T-cell (primary cell): ENCODE results near the gene KANSL1. TPM values are rescaled to one million over a fixed set of nuclear protein-coding genes. Genes with fewer than 3 reads are reported as not detected.

ENCODE experiments used
- ATAC-seq, 4 experiments: fragments of 200-7000 bp in 3 of 4; fragments of 150-1000 bp in 1 of 4; cut with Tn5 transposase; replicated peaks in 1 of 4; 1 replicate in 3 of 4; 2 replicates in 1 of 4; pipeline ENCODE4 v1.10.0; 2021; ENCODE audit warnings: moderate library complexity in 3 of 4, mild to moderate bottlenecking in 2 of 4, moderate number of reproducible peaks in 1 of 4
- CTCF ChIA-PET, 2 donors: fragments of 300-600 bp; sonication (Branson Sonifier 250); formaldehyde crosslinking; loops; one replicate each; lab custom pipeline; 2022; ENCODE audit warnings: antibody characterized with exemption in 2 of 2; lab: Charles Lee
- POLR2A ChIA-PET, 2 donors: fragments of 300-600 bp; sonication (Branson Sonifier 250); formaldehyde crosslinking; loops; one replicate each; lab custom pipeline; 2022; ENCODE audit warnings: antibody characterized with exemption in 2 of 2; lab: Charles Lee
- DNase-seq, 35 experiments: peaks; one replicate each; pipeline versions ENCODE4 v3.0.0 to v3.0.0-alpha.2; 2013 to 2023
- H3K27ac ChIP-seq: one replicate; pipeline ENCODE4 v1.5.1; 2013; ENCODE audit warnings: low read length
- H3K27me3 ChIP-seq, 2 experiments: replicated peaks in 1 of 2; 1 replicate in 1 of 2; 2 replicates in 1 of 2; pipeline versions ENCODE4 v1.6.1 to v1.7.0; 2013; ENCODE audit warnings: low read length in 1 of 2, mixed read lengths in 1 of 2; ENCODE audit not compliant: control insufficient read depth in 2 of 2, insufficient read depth in 2 of 2; ENCODE audit errors: extremely low read depth in 1 of 2
- H3K36me3 ChIP-seq, 2 donors: 1 replicate in 1 of 2; 2 replicates in 1 of 2; pipeline versions ENCODE4 v1.6.1 to v1.7.0; 2013; ENCODE audit warnings: low read length in 1 of 2; ENCODE audit not compliant: control insufficient read depth in 2 of 2, insufficient read depth in 1 of 2; ENCODE audit errors: extremely low read depth in 1 of 2
- H3K4me1 ChIP-seq, 2 experiments: 1 replicate in 1 of 2; 2 replicates in 1 of 2; pipeline versions ENCODE4 v1.6.1 to v1.7.0; 2013; ENCODE audit warnings: low read length in 2 of 2, mixed read lengths in 1 of 2; ENCODE audit not compliant: insufficient read depth in 2 of 2, control insufficient read depth in 1 of 2; ENCODE audit errors: extremely low read depth in 1 of 2
- H3K4me3 ChIP-seq, 2 donors: 1 replicate in 1 of 2; 2 replicates in 1 of 2; pipeline versions ENCODE4 v1.5.1 to v1.7.0; 2013; ENCODE audit warnings: mild to moderate bottlenecking in 2 of 2, low read length in 1 of 2, moderate library complexity in 1 of 2; ENCODE audit not compliant: control insufficient read depth in 1 of 2; ENCODE audit errors: extremely low read depth in 1 of 2
- H3K9me3 ChIP-seq: 2 replicates; pipeline ENCODE4 v1.7.0; 2013
- H3K27ac Mint-ChIP-seq, 2 donors: one replicate each; pipeline ENCODE4 v1.8.0; 2020 to 2021; ENCODE audit warnings: mild to moderate bottlenecking in 2 of 2, mixed read lengths in 2 of 2
- H3K27me3 Mint-ChIP-seq, 2 donors: one replicate each; pipeline ENCODE4 v1.8.0; 2021 to 2022; ENCODE audit warnings: mixed read lengths in 2 of 2
- H3K36me3 Mint-ChIP-seq: one replicate; pipeline ENCODE4 v1.8.0; 2021; ENCODE audit warnings: mixed read lengths
- H3K4me1 Mint-ChIP-seq, 3 donors: one replicate each; pipeline ENCODE4 v1.8.0; 2020 to 2022; ENCODE audit warnings: mixed read lengths in 3 of 3, mild to moderate bottlenecking in 1 of 3
- H3K4me3 Mint-ChIP-seq, 3 donors: one replicate each; pipeline ENCODE4 v1.8.0; 2020 to 2022; ENCODE audit warnings: mild to moderate bottlenecking in 3 of 3, mixed read lengths in 3 of 3, moderate library complexity in 3 of 3
- H3K9me3 Mint-ChIP-seq, 3 donors: one replicate each; pipeline ENCODE4 v1.8.0; 2020 to 2022; ENCODE audit warnings: mixed read lengths in 3 of 3
- WGBS: methylation state at CpG from one replicate; pipeline ENCODE4 v1.1.5; 2013; ENCODE audit warnings: missing lambda C conversion rate; ENCODE audit not compliant: insufficient coverage; 5-methylcytosine and 5-hydroxymethylcytosine counted together
- total RNA-seq, 35 experiments: library from RNA in 6 of 35; stranded (reverse) in 6 of 35; fragments of 120-200 nt in 1 of 35; gene quantifications; one replicate each; pipeline versions ENCODE4 v1.2.1 to v1.2.4 and lab custom pipeline; 2013 to 2026

Gene KANSL1
- total RNA-seq, 5 donors from 2014 or later (not counting 1 experiment from before 2014, with no cell fraction given): 113 to 301 (median 160) TPM

- no peaks in the 10 kb centered on the region for H3K27me3 ChIP-seq
- Mint-ChIP-seq H3K4me1 (peaks cover 91 to 97% (median 94%) of the 10 kb centered on the region in 3 donors), H3K9me3 (no peaks in the 10 kb centered on the region), H3K27ac (no peak overlapping the region), H3K4me3 (peak overlapping the region in 1 of 3 donors; percentile 28), H3K36me3 (peaks cover 8% of the 10 kb centered on the region), H3K27me3 (no peaks in the 10 kb centered on the region)
- H3K4me1 ChIP-seq: peaks cover 52 to 66% of the 10 kb centered on the region in 2 experiments
- POLR2A ChIA-PET: interaction anchor here in 1 of 2 donors (0.6 to 0.8 kb wide), 4 partner anchors 10 to 51 kb away, joined by 3 to 5 read pairs (median 3); no protein-coding TSS in a partner anchor
- DNase-seq (no peak), ATAC-seq (no peak)
- H3K27ac ChIP-seq: no peak overlapping the region
- no CpG with 5 or more reads among the region's 2 CpGs for WGBS
- no peaks in the 10 kb centered on the region for H3K9me3 ChIP-seq
- CTCF ChIA-PET: interaction anchor here in 1 of 2 donors (1.3 kb wide), 1 partner anchor 14 kb away, joined by 4 read pairs; no protein-coding TSS in a partner anchor
- no peaks in the 10 kb centered on the region for H3K36me3 ChIP-seq
- H3K4me3 ChIP-seq: no peak overlapping the region
Observed at GRCh38 chr17:46150216-46150963, 42.8 kb downstream of the KANSL1 start.

- Mint-ChIP-seq H3K4me1 (peaks cover 90 to 96% (median 90%) of the 10 kb centered on the region in 3 donors), H3K9me3 (no peaks in the 10 kb centered on the region), H3K36me3 (peaks cover 8% of the 10 kb centered on the region), H3K27me3 (no peaks in the 10 kb centered on the region), H3K4me3 (peak overlapping the region in 2 of 3 donors; percentile 28 to 53), H3K27ac (peak overlapping the region in 1 of 2 donors; percentile 36)
- POLR2A ChIA-PET: interaction anchor here in 1 of 2 donors (0.6 kb wide), 1 partner anchor 45 kb away, joined by 4 read pairs; the partner anchor contains the start of gene KANSL1
- ATAC-seq (no peak), DNase-seq (no peak)
- no peaks in the 10 kb centered on the region for H3K9me3 ChIP-seq
- no peak overlapping the region for H3K27ac ChIP-seq
- H3K4me1 ChIP-seq: peaks cover 33 to 51% of the 10 kb centered on the region in 2 experiments
- CTCF ChIA-PET: interaction anchor here in 1 of 2 donors (1.2 kb wide), 1 partner anchor 45 kb away, joined by 4 read pairs; the partner anchor contains the start of gene KANSL1
- no peaks in the 10 kb centered on the region for H3K27me3 ChIP-seq
- H3K4me3 ChIP-seq: no peak overlapping the region
- no peaks in the 10 kb centered on the region for H3K36me3 ChIP-seq
- 47% methylated on average over 2 of the region's 4 CpGs for WGBS
Observed at GRCh38 chr17:46148247-46148646, 45.0 kb downstream of the KANSL1 start.

GRCh38 chr17:46147296-46147695 is 45.9 kb downstream of the KANSL1 start:
- ChIA-PET CTCF (interaction anchor here in 1 of 2 donors (1.2 kb wide), 1 partner anchor 46 kb away, joined by 4 read pairs; the partner anchor contains the start of gene KANSL1), POLR2A (interaction anchor here in 1 of 2 donors (1.0 kb wide), 1 partner anchor 22 kb away, joined by 4 read pairs; no protein-coding TSS in a partner anchor)
- no peak overlapping the region for H3K4me3 ChIP-seq
- H3K27me3 ChIP-seq: no peaks in the 10 kb centered on the region
- Mint-ChIP-seq H3K4me3 (peak overlapping the region; percentile 6 to 53 (median 28)), H3K27ac (peak overlapping the region; percentile 65 to 70), H3K36me3 (peaks cover 11% of the 10 kb centered on the region), H3K27me3 (no peaks in the 10 kb centered on the region), H3K4me1 (peaks cover 90 to 96% (median 92%) of the 10 kb centered on the region in 3 donors), H3K9me3 (no peaks in the 10 kb centered on the region)
- H3K27ac ChIP-seq: no peak overlapping the region
- ATAC-seq: peak in 3 of 4 experiments; percentile 15 to 48 (median 36)
- H3K9me3 ChIP-seq: no peaks in the 10 kb centered on the region
- peaks cover 38 to 45% of the 10 kb centered on the region in 2 experiments for H3K4me1 ChIP-seq
- no CpG with 5 or more reads among the region's 4 CpGs for WGBS
- DNase-seq: peak in 8 of 35 experiments; percentile 3 to 32 (median 18)
- H3K36me3 ChIP-seq: no peaks in the 10 kb centered on the region

- Mint-ChIP-seq H3K4me3 (peak overlapping the region in 1 of 3 donors; percentile 53), H3K36me3 (peaks cover 7% of the 10 kb centered on the region), H3K9me3 (no peaks in the 10 kb centered on the region), H3K4me1 (peaks cover 92 to 98% (median 94%) of the 10 kb centered on the region in 3 donors), H3K27ac (no peak overlapping the region), H3K27me3 (no peaks in the 10 kb centered on the region)
- Histone ChIP-seq H3K27ac (no peak overlapping the region), H3K36me3 (no peaks in the 10 kb centered on the region), H3K9me3 (no peaks in the 10 kb centered on the region), H3K4me3 (no peak overlapping the region), H3K4me1 (peaks cover 40 to 60% of the 10 kb centered on the region in 2 experiments), H3K27me3 (no peaks in the 10 kb centered on the region)
- no peak for DNase-seq
- WGBS: no CpG with 5 or more reads among the region's 4 CpGs
- CTCF ChIA-PET: interaction anchor here (1.0 to 2.4 kb wide), 7 partner anchors 9 to 100 kb away, joined by 3 to 10 read pairs (median 5); partner anchors contain the start of gene KANSL1 (in 1 of the 2)
- POLR2A ChIA-PET: interaction anchor here (0.6 to 1.4 kb wide), 4 partner anchors 9 to 785 kb away, joined by 3 to 7 read pairs (median 4); no protein-coding TSS in a partner anchor
- no peak for ATAC-seq
Observed at GRCh38 chr17:46144246-46144645, 49.0 kb downstream of the KANSL1 start.

GRCh38 chr17:46143827-46144236 is 49.4 kb downstream of the KANSL1 start:
- Mint-ChIP-seq H3K27ac (peak overlapping the region in 1 of 2 donors; percentile 24), H3K9me3 (no peaks in the 10 kb centered on the region), H3K36me3 (peaks cover 7% of the 10 kb centered on the region), H3K27me3 (no peaks in the 10 kb centered on the region), H3K4me1 (peaks cover 92 to 98% (median 94%) of the 10 kb centered on the region in 3 donors), H3K4me3 (peak overlapping the region in 1 of 3 donors; percentile 53)
- Histone ChIP-seq H3K9me3 (no peaks in the 10 kb centered on the region), H3K4me1 (peaks cover 35 to 64% of the 10 kb centered on the region in 2 experiments), H3K4me3 (no peak overlapping the region), H3K27ac (no peak overlapping the region), H3K27me3 (no peaks in the 10 kb centered on the region), H3K36me3 (no peaks in the 10 kb centered on the region)
- no CpG with 5 or more reads among the region's 3 CpGs for WGBS
- POLR2A ChIA-PET: interaction anchor here in 1 of 2 donors (0.6 kb wide), 1 partner anchor 786 kb away, joined by 7 read pairs; no protein-coding TSS in a partner anchor
- CTCF ChIA-PET: interaction anchor here in 1 of 2 donors (1.4 kb wide), 1 partner anchor 55 kb away, joined by 3 read pairs; no protein-coding TSS in a partner anchor
- no peak for DNase-seq
- no peak for ATAC-seq

GRCh38 chr17:46141645-46142044 is 51.6 kb downstream of the KANSL1 start:
- peak overlapping the region; percentile 0 to 39 (median 13) for H3K4me3 Mint-ChIP-seq
- Histone ChIP-seq H3K27ac (no peak overlapping the region), H3K27me3 (no peaks in the 10 kb centered on the region), H3K4me1 (peaks cover 30 to 56% of the 10 kb centered on the region in 2 experiments), H3K36me3 (no peaks in the 10 kb centered on the region), H3K4me3 (no peak overlapping the region), H3K9me3 (no peaks in the 10 kb centered on the region)
- DNase-seq: no peak
- ChIA-PET CTCF (interaction anchor here in 1 of 2 donors (0.9 kb wide), 1 partner anchor 10 kb away, joined by 3 read pairs; no protein-coding TSS in a partner anchor), POLR2A (interaction anchor here (0.5 to 1.1 kb wide), 4 partner anchors 22 to 1706 kb away, joined by 4 to 10 read pairs (median 6); partner anchors contain the start of gene KANSL1 (in 1 of the 2))
- no CpG with 5 or more reads among the region's 5 CpGs for WGBS
- H3K27me3 Mint-ChIP-seq: no peaks in the 10 kb centered on the region
- no peaks in the 10 kb centered on the region for H3K9me3 Mint-ChIP-seq
- no peak for ATAC-seq
- H3K4me1 Mint-ChIP-seq: peaks cover 93 to 98% (median 94%) of the 10 kb centered on the region in 3 donors
- peak overlapping the region; percentile 44 to 64 for H3K27ac Mint-ChIP-seq
- peaks cover 10% of the 10 kb centered on the region for H3K36me3 Mint-ChIP-seq
